Panc1 (cell line): ENCODE results near the gene SCD5. TPM values are rescaled to one million over a fixed set of nuclear protein-coding genes. Genes with fewer than 3 reads are reported as not detected.

Source experiments
- ATAC-seq: fragments of 200-7000 bp; cut with Tn5 transposase; 2 replicates; pipeline ENCODE4 v1.9.1; 2020; ENCODE audit warnings: mild to moderate bottlenecking, moderate library complexity
- BruUV-seq: library from RNA; stranded (reverse); fragments of 400-500 nt; replicated peaks from 2 replicates; lab custom pipeline; 2021; lab: Mats Ljungman, UMichigan
- CTCF ChIA-PET: fragments of 300-600 bp; sonication (Branson Sonifier 250); formaldehyde crosslinking; loops from one replicate; lab custom pipeline; 2022; ENCODE audit warnings: antibody characterized with exemption; lab: Charles Lee
- POLR2A ChIA-PET: fragments of 300-600 bp; sonication (Branson Sonifier 250); formaldehyde crosslinking; loops from one replicate; lab custom pipeline; 2022; ENCODE audit warnings: antibody characterized with exemption; lab: Charles Lee
- DNase-seq: peaks from one replicate; pipeline ENCODE4 v3.0.0-alpha.2; 2010; ENCODE audit warnings: low read depth, low spot score
- H3K27ac ChIP-seq: 2 replicates; pipeline ENCODE4 v1.5.1; 2011; ENCODE audit warnings: mild to moderate bottlenecking, low read length, inconsistent platforms
- H3K27me3 ChIP-seq: fragments of 200-500 bp; sonication (Bioruptor generic); 2 replicates; pipeline ENCODE4 v1.6.0; 2014; ENCODE audit warnings: low read length, inconsistent platforms; ENCODE audit not compliant: control insufficient read depth, insufficient read depth
- H3K36me3 ChIP-seq: fragments of 200-500 bp; sonication (Bioruptor generic); 2 replicates; pipeline ENCODE4 v1.5.1; 2014; ENCODE audit warnings: inconsistent platforms, mild to moderate bottlenecking, low read length, moderate library complexity; ENCODE audit not compliant: control insufficient read depth, insufficient read depth
- H3K4me1 ChIP-seq: 2 replicates; pipeline ENCODE4 v1.5.1; 2011; ENCODE audit warnings: inconsistent platforms, mild to moderate bottlenecking, low read length, moderate library complexity; ENCODE audit not compliant: control insufficient read depth, insufficient read depth
- H3K4me3 ChIP-seq, 2 experiments: 2 replicates each; pipeline ENCODE4 v1.5.1; 2011 to 2012; ENCODE audit warnings: low read depth in 2 of 2, low read length in 2 of 2, mild to moderate bottlenecking in 2 of 2, inconsistent platforms in 1 of 2, moderate library complexity in 1 of 2
- H3K9me3 ChIP-seq: fragments of 200-500 bp; sonication (Bioruptor generic); 2 replicates; pipeline ENCODE4 v1.5.1; 2014; ENCODE audit warnings: low read depth, mild to moderate bottlenecking, inconsistent platforms, low read length, moderate library complexity; ENCODE audit not compliant: control insufficient read depth, insufficient read depth
- CTCF ChIP-seq: fragments of 450-650 bp; IDR thresholded peaks from 2 replicates; pipeline ENCODE4 v1.5.1; 2017; ENCODE audit warnings: mild to moderate bottlenecking
- POLR2AphosphoS5 ChIP-seq: IDR thresholded peaks from 2 replicates; pipeline ENCODE4 v1.6.1; 2012; ENCODE audit warnings: mild to moderate bottlenecking, low read depth, low read length, moderate library complexity
- REST ChIP-seq, 2 experiments: IDR thresholded peaks; 2 replicates each; pipeline ENCODE4 v1.6.1; 2011 to 2012; ENCODE audit warnings: low read depth in 2 of 2, control low read depth in 1 of 2, low read length in 1 of 2, mild to moderate bottlenecking in 1 of 2, moderate library complexity in 1 of 2; ENCODE audit not compliant: insufficient read depth in 1 of 2
- SIN3A ChIP-seq: IDR thresholded peaks from 2 replicates; pipeline ENCODE4 v1.6.1; 2012; ENCODE audit warnings: low read depth, mild to moderate bottlenecking, low read length, moderate library complexity, borderline replicate concordance; ENCODE audit not compliant: insufficient read depth
- TCF7L2 ChIP-seq: IDR thresholded peaks from 2 replicates; pipeline ENCODE4 v1.6.1; 2011; ENCODE audit warnings: mild to moderate bottlenecking, low read depth, low read length, inconsistent platforms
- in situ Hi-C: cut with HindIII; loops from 2 replicates; pipeline ENCODE4 v1.10.0; 2016; ENCODE audit warnings: low sequenced_read_pairs, low pct_unique_long_range_greater_than_20kb
- intact Hi-C: fragments of 100-400 bp; cut with micrococcal nuclease; formaldehyde crosslinking; loops from one replicate; pipeline ENCODE4 v1.10.0; 2022; ENCODE audit not compliant: unreplicated experiment
- total RNA-seq: library from RNA; stranded (reverse); gene quantifications from one replicate; pipeline ENCODE4 v1.2.1, GENCODE V29; 2021; ENCODE audit not compliant: unreplicated experiment

SCD5 gene
- total RNA-seq, 1 experiment from 2014 or later: 2.0 TPM

GRCh38 chr4:82797405-82798111, 1.0 kb downstream of the SCD5 start:
- in situ Hi-C loops: no loop called here
- Histone ChIP-seq H3K27me3 (no peaks in the 10 kb centered on the region; the same call in 1 of the 2 replicates), H3K36me3 (no peaks in the 10 kb centered on the region), H3K9me3 (no peaks in the 10 kb centered on the region), H3K4me3 (peak overlapping the region; percentile 15 to 50), H3K27ac (no peak overlapping the region), H3K4me1 (no peaks in the 10 kb centered on the region)
- CTCF ChIA-PET: no interaction called here
- POLR2A ChIA-PET: no interaction called here
- ATAC-seq (0 out of 2 replicates have a peak, but pooled peaks have one; percentile 24), DNase-seq (no peak)
- BruUV-seq: no TSS peak
- intact Hi-C loops: no loop called here
- TF ChIP-seq SIN3A (no peak), TCF7L2 (no peak), REST (IDR thresholded peaks at IDR 0.05; ENCODE audit: insufficient read depth in 1 of 2, low read depth in 2 of 2, low read length in 1 of 2) (no peak), CTCF (no peak), POLR2AphosphoS5 (no peak)

- in situ Hi-C loops (no loop called here), intact Hi-C loops (no loop called here)
- no peaks in the 10 kb centered on the region; the same call in 1 of the 2 replicates for H3K27me3 ChIP-seq
- ChIA-PET POLR2A (no interaction called here), CTCF (no interaction called here)
- BruUV-seq: no TSS peak
- peak overlapping the region in 1 of 2 experiments; percentile 50; a peak in 2 of 4 replicates for H3K4me3 ChIP-seq
- H3K27ac ChIP-seq: no peak overlapping the region
- no peak for DNase-seq
- ATAC-seq: no peak
- H3K4me1 ChIP-seq: no peaks in the 10 kb centered on the region
- no peak for TF ChIP-seq POLR2AphosphoS5
- no peak for TF ChIP-seq REST (IDR thresholded peaks at IDR 0.05; ENCODE audit: insufficient read depth in 1 of 2, low read depth in 2 of 2, low read length in 1 of 2)
- no peak for TF ChIP-seq TCF7L2
- no peak for TF ChIP-seq CTCF
- no peak for TF ChIP-seq SIN3A
- H3K9me3 ChIP-seq: no peaks in the 10 kb centered on the region
- H3K36me3 ChIP-seq: no peaks in the 10 kb centered on the region
Measured at GRCh38 chr4:82797040-82797404, 1.6 kb downstream of the SCD5 start.
